Bronchial epithelial cell (primary cell): ENCODE results near the gene PDGFRB. TPM values are rescaled to one million over a fixed set of nuclear protein-coding genes. Genes with fewer than 3 reads are reported as not detected.

Source experiments
- DNase-seq: peaks from one replicate; pipeline ENCODE4 v3.0.0-alpha.2; 2010; ENCODE audit warnings: low read depth
- FAIRE-seq: peaks from 2 replicates; lab custom pipeline; 2011; peaks lifted over from hg19 to GRCh38; lab: Jason Lieb, UNC
- H3K27me3 ChIP-seq: 2 replicates; pipeline ENCODE4 v1.5.1; 2011; ENCODE audit warnings: low read length; ENCODE audit not compliant: control insufficient read depth, insufficient read depth
- H3K36me3 ChIP-seq: 2 replicates; pipeline ENCODE4 v1.5.1; 2011; ENCODE audit warnings: low read length; ENCODE audit not compliant: control insufficient read depth, insufficient read depth
- H3K4me3 ChIP-seq: 2 replicates; pipeline ENCODE4 v1.5.1; 2011; ENCODE audit warnings: mild to moderate bottlenecking, low read depth, low read length, control low read depth
- total RNA-seq: library from RNA; depleted of rRNA; stranded (reverse); fragments of >200 nt; gene quantifications from 2 replicates; pipeline ENCODE4 v1.2.1, GENCODE V29; 2014
- TF ChIP-seq, protein P1 (sequence below): IDR thresholded peaks from 2 replicates; pipeline ENCODE4 v1.5.1; 2011; ENCODE audit warnings: mild to moderate bottlenecking, moderate library complexity, low read length, control low read depth, inconsistent platforms; ENCODE audit not compliant: insufficient read depth, severe bottlenecking

Gene PDGFRB
- total RNA-seq, 1 donor from 2014 or later, result 1.6 TPM

DNA sequence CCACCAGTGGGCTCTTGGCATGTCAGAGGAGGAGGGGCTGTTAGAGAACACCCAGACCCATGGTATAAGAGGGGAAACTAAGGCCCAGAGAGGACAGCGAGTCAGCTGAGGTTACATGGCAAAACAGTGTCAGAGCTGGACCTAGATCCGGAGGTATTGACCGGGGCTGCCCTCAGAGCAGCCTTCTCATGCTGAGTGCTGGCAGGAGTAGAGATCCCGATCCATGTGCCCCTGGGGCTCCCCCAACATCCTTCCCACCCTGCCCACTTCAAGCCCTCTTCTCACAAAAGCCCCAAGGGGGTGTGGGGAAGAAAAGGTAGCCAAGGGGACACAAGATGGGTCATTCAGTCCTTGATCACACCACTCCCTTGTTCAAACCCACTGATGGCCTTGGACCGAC, 89.2 kb downstream of the PDGFRB start:
- Histone ChIP-seq H3K27me3 (no peaks in the 10 kb centered on the region), H3K36me3 (no peaks in the 10 kb centered on the region), H3K4me3 (no peak overlapping the region)
- DNase-seq, result no peak
- TF ChIP-seq, protein P1, sequence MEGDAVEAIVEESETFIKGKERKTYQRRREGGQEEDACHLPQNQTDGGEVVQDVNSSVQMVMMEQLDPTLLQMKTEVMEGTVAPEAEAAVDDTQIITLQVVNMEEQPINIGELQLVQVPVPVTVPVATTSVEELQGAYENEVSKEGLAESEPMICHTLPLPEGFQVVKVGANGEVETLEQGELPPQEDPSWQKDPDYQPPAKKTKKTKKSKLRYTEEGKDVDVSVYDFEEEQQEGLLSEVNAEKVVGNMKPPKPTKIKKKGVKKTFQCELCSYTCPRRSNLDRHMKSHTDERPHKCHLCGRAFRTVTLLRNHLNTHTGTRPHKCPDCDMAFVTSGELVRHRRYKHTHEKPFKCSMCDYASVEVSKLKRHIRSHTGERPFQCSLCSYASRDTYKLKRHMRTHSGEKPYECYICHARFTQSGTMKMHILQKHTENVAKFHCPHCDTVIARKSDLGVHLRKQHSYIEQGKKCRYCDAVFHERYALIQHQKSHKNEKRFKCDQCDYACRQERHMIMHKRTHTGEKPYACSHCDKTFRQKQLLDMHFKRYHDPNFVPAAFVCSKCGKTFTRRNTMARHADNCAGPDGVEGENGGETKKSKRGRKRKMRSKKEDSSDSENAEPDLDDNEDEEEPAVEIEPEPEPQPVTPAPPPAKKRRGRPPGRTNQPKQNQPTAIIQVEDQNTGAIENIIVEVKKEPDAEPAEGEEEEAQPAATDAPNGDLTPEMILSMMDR, result no peak
- no peak for FAIRE-seq

- FAIRE-seq (no peak), DNase-seq (no peak)
- Histone ChIP-seq H3K27me3 (no peaks in the 10 kb centered on the region), H3K4me3 (no peak overlapping the region), H3K36me3 (no peaks in the 10 kb centered on the region)
- TF ChIP-seq, protein P1, result no peak
Measured at GRCh38 chr5:150065886-150066285, 89.8 kb downstream of the PDGFRB start.

DNA sequence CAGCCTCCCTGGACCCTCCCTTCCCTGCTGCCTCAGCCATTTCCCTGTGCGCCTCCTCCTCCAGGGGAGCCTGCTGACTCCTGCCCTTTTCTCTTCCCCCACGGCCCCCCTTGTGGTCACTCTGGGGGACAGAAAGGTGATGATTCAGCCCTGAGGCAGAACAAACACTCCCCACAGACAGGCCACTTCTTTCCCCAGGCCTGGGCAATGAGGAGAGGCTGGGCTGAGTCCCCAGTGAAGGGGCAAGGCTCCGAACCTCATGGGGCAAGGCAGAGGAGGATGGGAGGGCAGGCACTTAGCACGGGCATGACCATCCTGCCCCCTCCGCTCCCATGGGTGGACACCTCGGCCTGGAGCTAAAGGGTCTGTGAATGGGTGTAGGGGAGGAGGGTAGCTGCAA, 90.3 kb downstream of the PDGFRB start:
- no peaks in the 10 kb centered on the region for H3K36me3 ChIP-seq
- TF ChIP-seq, protein P1, result no peak
- no peak overlapping the region for H3K4me3 ChIP-seq
- no peaks in the 10 kb centered on the region for H3K27me3 ChIP-seq
- DNase-seq, result no peak
- FAIRE-seq, result no peak

DNA sequence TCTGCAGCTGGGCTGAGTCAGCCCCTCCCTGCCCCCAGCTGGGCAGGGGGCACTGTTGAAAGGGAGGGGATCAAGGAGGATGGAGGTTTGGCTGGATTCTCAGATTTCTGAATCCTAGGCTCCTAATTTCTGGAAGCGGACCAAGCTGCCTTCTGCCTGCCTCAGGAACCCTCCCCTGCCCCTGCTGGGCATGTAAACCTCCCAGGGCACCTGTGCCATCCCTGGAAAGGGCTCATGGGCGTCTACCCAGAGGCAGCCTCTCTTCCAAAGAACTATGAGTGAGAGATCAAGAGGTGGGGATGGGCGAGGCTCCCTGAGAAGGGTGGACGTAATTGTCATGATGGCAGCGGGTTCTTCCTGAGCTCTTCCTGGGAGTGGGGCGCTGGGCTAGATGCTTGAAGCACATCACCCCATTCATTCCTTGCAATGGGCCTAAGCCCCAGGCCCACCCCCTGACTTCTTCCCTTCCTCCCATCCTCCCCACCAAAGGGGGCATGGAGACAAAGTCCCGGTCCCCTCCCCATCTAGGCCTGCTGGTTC, 90.9 kb downstream of the PDGFRB start:
- Histone ChIP-seq H3K27me3 (no peaks in the 10 kb centered on the region), H3K36me3 (no peaks in the 10 kb centered on the region), H3K4me3 (no peak overlapping the region)
- FAIRE-seq (no peak), DNase-seq (no peak)
- TF ChIP-seq, protein P1, result no peak

Other genes starting within 250 kb of the PDGFRB start
- gene PDE6A, start 211.1 kb downstream of the PDGFRB start, total RNA-seq, result not detected in 2 replicates
- gene SLC26A2, start 195.1 kb downstream of the PDGFRB start, total RNA-seq, result 1.8 TPM in 2 replicates
- gene TIGD6, start 155.2 kb downstream of the PDGFRB start, total RNA-seq, result 5.8 and 6.8 TPM in 2 replicates
- 21.9 and 22.9 TPM in 2 replicates for gene HMGXB3, start 155.1 kb downstream of the PDGFRB start, total RNA-seq
- gene CSF1R, start 69.3 kb downstream of the PDGFRB start, total RNA-seq, result not detected in 2 replicates
- gene CDX1, start 10.9 kb upstream of the PDGFRB start, total RNA-seq, result not detected in 2 replicates
- not detected in 2 replicates for gene SLC6A7, start 34.2 kb upstream of the PDGFRB start, total RNA-seq
- under 0.01 TPM in 1 of 2 replicates, not detected in the other for gene CAMK2A, start 133.9 kb upstream of the PDGFRB start, total RNA-seq
- 5.4 and 5.8 TPM in 2 replicates for gene ARSI, start 147.1 kb upstream of the PDGFRB start, total RNA-seq
- 8.4 and 9.0 TPM in 2 replicates for gene TCOF1, start 201.9 kb upstream of the PDGFRB start, total RNA-seq